Tibial artery (tissue), 4 donors: ENCODE data around the gene OOEP.

Source experiments
- DNase-seq, 2 donors: peaks; one replicate each; pipeline ENCODE4 v3.0.0-alpha.2; 2019
- H3K27ac ChIP-seq, 2 donors: fragments of 200-600 bp; sonication (generic) in 1 of 2; 1 replicate in 1 of 2; 2 replicates in 1 of 2; pipeline ENCODE4 v1.5.1; 2018 to 2019; ENCODE audit warnings: mild to moderate bottlenecking in 1 of 2
- H3K27me3 ChIP-seq, 2 donors: fragments of 200-600 bp; sonication (generic) in 1 of 2; one replicate each; pipeline versions ENCODE4 v1.5.1 to v1.6.0; 2016 to 2019
- H3K36me3 ChIP-seq, 3 donors: fragments of 200-600 bp; sonication (generic) in 2 of 3; one replicate each; pipeline ENCODE4 v1.5.1; 2016 to 2019; ENCODE audit warnings: mild to moderate bottlenecking in 2 of 3
- H3K4me1 ChIP-seq, 4 donors: fragments of 200-600 bp; sonication (generic) in 2 of 4; 1 replicate in 3 of 4; 2 replicates in 1 of 4; pipeline ENCODE4 v1.5.1; 2016 to 2019
- H3K4me3 ChIP-seq, 2 donors: fragments of 200-600 bp; sonication (generic) in 1 of 2; 1 replicate in 1 of 2; 2 replicates in 1 of 2; pipeline ENCODE4 v1.5.1; 2018 to 2019; ENCODE audit warnings: mild to moderate bottlenecking in 2 of 2
- H3K9me3 ChIP-seq, 3 donors: fragments of 200-600 bp; sonication (generic) in 1 of 3; one replicate each; pipeline ENCODE4 v1.5.1; 2016 to 2019
- intact Hi-C: fragments of 100-400 bp; cut with DNase I; formaldehyde crosslinking; loops from one replicate; pipeline ENCODE4 v1.15.0; 2023; ENCODE audit warnings: low total_unique reads
- TF ChIP-seq, protein P1 (sequence below), 2 experiments: fragments of 200-600 bp in 1 of 2; fragments of 450-650 bp in 1 of 2; IDR thresholded peaks; one replicate each; pipeline ENCODE4 v1.5.1; 2017 to 2019; ENCODE audit warnings: antibody characterized with exemption in 2 of 2, mild to moderate bottlenecking in 1 of 2, moderate library complexity in 1 of 2

Gene OOEP

DNA sequence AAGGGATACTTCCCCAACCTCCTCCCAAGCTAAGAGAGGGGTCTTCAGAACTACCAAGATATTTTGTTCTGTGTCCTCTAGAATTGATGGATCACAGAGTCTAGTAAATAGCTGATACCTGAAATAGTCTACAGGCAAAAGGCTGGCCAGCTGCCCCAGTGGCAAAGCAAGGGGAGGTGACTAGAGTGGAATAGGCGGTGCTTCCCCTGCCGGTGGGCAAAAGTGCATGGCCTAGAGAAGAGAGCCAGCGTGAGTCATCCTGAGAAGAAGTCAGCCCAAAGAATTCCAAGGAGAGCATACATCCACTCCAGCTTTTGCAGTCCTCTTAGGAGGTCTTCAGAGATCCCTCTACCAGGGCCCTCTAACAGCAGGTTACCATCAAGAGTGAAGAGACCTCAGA lies 30.4 kb downstream of the OOEP start:
- Histone ChIP-seq H3K36me3 (no peaks in the 10 kb centered on the region), H3K27ac (no peak overlapping the region), H3K9me3 (no peaks in the 10 kb centered on the region), H3K27me3 (no peaks in the 10 kb centered on the region), H3K4me3 (no peak overlapping the region), H3K4me1 (no peaks in the 10 kb centered on the region)
- DNase-seq: no peak
- TF ChIP-seq, protein P1, sequence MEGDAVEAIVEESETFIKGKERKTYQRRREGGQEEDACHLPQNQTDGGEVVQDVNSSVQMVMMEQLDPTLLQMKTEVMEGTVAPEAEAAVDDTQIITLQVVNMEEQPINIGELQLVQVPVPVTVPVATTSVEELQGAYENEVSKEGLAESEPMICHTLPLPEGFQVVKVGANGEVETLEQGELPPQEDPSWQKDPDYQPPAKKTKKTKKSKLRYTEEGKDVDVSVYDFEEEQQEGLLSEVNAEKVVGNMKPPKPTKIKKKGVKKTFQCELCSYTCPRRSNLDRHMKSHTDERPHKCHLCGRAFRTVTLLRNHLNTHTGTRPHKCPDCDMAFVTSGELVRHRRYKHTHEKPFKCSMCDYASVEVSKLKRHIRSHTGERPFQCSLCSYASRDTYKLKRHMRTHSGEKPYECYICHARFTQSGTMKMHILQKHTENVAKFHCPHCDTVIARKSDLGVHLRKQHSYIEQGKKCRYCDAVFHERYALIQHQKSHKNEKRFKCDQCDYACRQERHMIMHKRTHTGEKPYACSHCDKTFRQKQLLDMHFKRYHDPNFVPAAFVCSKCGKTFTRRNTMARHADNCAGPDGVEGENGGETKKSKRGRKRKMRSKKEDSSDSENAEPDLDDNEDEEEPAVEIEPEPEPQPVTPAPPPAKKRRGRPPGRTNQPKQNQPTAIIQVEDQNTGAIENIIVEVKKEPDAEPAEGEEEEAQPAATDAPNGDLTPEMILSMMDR (IDR thresholded peaks at IDR 0.05): no peak
- intact Hi-C loops: no loop called here

GRCh38 chr6:73329201-73329600 lies 40.5 kb downstream of the OOEP start:
- H3K36me3 ChIP-seq: no peaks in the 10 kb centered on the region
- H3K9me3 ChIP-seq: no peaks in the 10 kb centered on the region
- intact Hi-C loops: loop anchor here (5.0 kb wide), 1 partner anchor 42 kb away; no protein-coding TSS in a partner anchor
- H3K4me3 ChIP-seq: no peak overlapping the region
- H3K27me3 ChIP-seq: peaks cover 0 to 13% of the 10 kb centered on the region in 2 donors
- no peak overlapping the region for H3K27ac ChIP-seq
- TF ChIP-seq, protein P1 (IDR thresholded peaks at IDR 0.05): no peak
- no peaks in the 10 kb centered on the region for H3K4me1 ChIP-seq
- no peak for DNase-seq

DNA sequence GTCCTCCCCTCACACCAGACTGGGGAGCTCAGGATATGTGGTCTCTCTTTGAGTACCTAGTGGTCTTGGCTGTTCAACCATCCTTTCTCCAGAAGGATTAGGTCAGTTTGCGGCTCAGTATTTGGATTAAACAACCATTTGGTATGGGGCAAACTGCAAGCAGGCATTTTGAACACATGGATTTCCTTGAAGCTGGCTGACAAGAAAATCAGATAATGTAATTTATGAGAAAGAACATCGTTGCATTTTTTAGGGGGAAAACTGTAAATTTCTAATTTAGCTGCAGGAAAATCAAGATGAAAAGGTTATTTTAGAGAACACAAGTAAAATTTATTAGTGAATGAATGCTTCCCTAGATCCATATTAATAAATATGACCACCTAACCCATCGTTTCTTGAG lies 40.9 kb downstream of the OOEP start:
- no peaks in the 10 kb centered on the region for H3K4me1 ChIP-seq
- H3K36me3 ChIP-seq: no peaks in the 10 kb centered on the region
- intact Hi-C loops: loop anchor here (5.0 kb wide), 1 partner anchor 41 kb away; no protein-coding TSS in a partner anchor
- TF ChIP-seq, protein P1 (IDR thresholded peaks at IDR 0.05): no peak
- peaks cover 0 to 13% of the 10 kb centered on the region in 2 donors for H3K27me3 ChIP-seq
- no peak overlapping the region for H3K27ac ChIP-seq
- DNase-seq: no peak
- no peaks in the 10 kb centered on the region for H3K9me3 ChIP-seq
- no peak overlapping the region for H3K4me3 ChIP-seq

GRCh38 chr6:73325656-73326055 lies 44.0 kb downstream of the OOEP start:
- TF ChIP-seq, protein P1 (IDR thresholded peaks at IDR 0.05): no peak
- intact Hi-C loops: loop anchor here (5.0 kb wide), 1 partner anchor 38 kb away; no protein-coding TSS in a partner anchor
- no peak overlapping the region for H3K4me3 ChIP-seq

GRCh38 chr6:73323323-73323722 lies 46.4 kb downstream of the OOEP start:
- H3K36me3 ChIP-seq: no peaks in the 10 kb centered on the region
- intact Hi-C loops: no loop called here

More at GRCh38 chr6:73325656-73326055, 44.0 kb downstream of the OOEP start:
- H3K4me1 ChIP-seq: no peaks in the 10 kb centered on the region
- no peak overlapping the region for H3K27ac ChIP-seq
- peaks cover 0 to 13% of the 10 kb centered on the region in 2 donors for H3K27me3 ChIP-seq
- H3K9me3 ChIP-seq: no peaks in the 10 kb centered on the region
- DNase-seq: no peak
- H3K36me3 ChIP-seq: no peaks in the 10 kb centered on the region

More at GRCh38 chr6:73323323-73323722, 46.4 kb downstream of the OOEP start:
- no peak overlapping the region for H3K27ac ChIP-seq
- TF ChIP-seq, protein P1 (IDR thresholded peaks at IDR 0.05): no peak
- no peaks in the 10 kb centered on the region for H3K4me1 ChIP-seq
- peaks cover 0 to 6% (median 0%) of the 10 kb centered on the region in 3 donors for H3K9me3 ChIP-seq
- H3K27me3 ChIP-seq: peaks cover 0 to 6% of the 10 kb centered on the region in 2 donors
- H3K4me3 ChIP-seq: no peak overlapping the region
- DNase-seq: no peak
